IMR-90 (cell line): ENCODE measurements around the gene TGFBI.

Source experiments
- CEBPB ChIP-seq: IDR thresholded peaks from 2 replicates; pipeline ENCODE4 v1.6.1; 2012; ENCODE audit warnings: low read depth, low read length, improper control_type of control experiment
- CHD1 ChIP-seq: IDR thresholded peaks from 2 replicates; pipeline ENCODE4 v1.6.1; 2012; ENCODE audit warnings: low read depth, low read length, improper control_type of control experiment
- CTCF ChIP-seq: conservative IDR thresholded peaks from 2 replicates; pipeline ENCODE4 v1.5.1; 2012; ENCODE audit warnings: mild to moderate bottlenecking, low read depth, low read length, improper control_type of control experiment
- FOS ChIP-seq: fragments of 150-350 bp; IDR thresholded peaks from 2 replicates; pipeline ENCODE4 v1.6.1; 2016; ENCODE audit warnings: low read depth, low read length
- MAFK ChIP-seq: IDR thresholded peaks from 2 replicates; pipeline ENCODE4 v1.6.1; 2012; ENCODE audit warnings: low read depth, low read length, improper control_type of control experiment
- MAZ ChIP-seq: IDR thresholded peaks from 2 replicates; pipeline ENCODE4 v1.6.1; 2012; ENCODE audit warnings: low read depth, mild to moderate bottlenecking, low read length, improper control_type of control experiment, moderate library complexity, borderline replicate concordance
- POLR2A ChIP-seq: IDR thresholded peaks from 2 replicates; pipeline ENCODE4 v1.6.1; 2012; ENCODE audit warnings: mild to moderate bottlenecking, low read depth, low read length
- RAD21 ChIP-seq: IDR thresholded peaks from 2 replicates; pipeline ENCODE4 v1.6.1; 2012; ENCODE audit warnings: low read length, improper control_type of control experiment
- SMC3 ChIP-seq: fragments of 150-350 bp; IDR thresholded peaks from 2 replicates; pipeline ENCODE4 v1.6.1; 2016; ENCODE audit warnings: low read depth, mild to moderate bottlenecking, antibody characterized with exemption, low read length, moderate library complexity
- USF2 ChIP-seq: fragments of 150-350 bp; IDR thresholded peaks from 2 replicates; pipeline ENCODE4 v1.6.1; 2017; ENCODE audit warnings: mild to moderate bottlenecking, antibody characterized with exemption, low read length, low read depth
- TF ChIP-seq, protein P1 (sequence below): fragments of 150-350 bp; IDR thresholded peaks from 2 replicates; pipeline ENCODE4 v1.6.1; 2016; ENCODE audit warnings: low read depth, mild to moderate bottlenecking, low read length, moderate library complexity, borderline replicate concordance

DNA sequence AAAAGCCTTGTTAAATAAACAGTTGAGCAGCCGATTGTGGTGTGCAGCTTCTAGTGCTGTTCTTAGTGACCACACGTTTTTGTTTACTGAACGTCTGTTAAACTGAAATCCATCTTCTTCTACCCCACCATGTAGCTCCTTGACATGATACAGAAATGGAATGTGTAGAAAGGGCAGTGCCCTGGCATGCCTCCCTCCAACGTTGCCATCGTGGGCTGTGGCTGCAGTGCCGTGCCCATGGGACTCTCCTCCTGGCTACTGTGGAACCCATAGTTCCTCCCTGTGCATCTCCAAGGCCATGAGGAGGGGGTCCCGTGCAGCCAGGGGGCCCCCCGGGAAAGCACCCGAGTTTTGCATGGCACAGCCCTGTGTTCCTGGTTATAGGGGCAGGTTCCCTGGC, 23.3 kb upstream of the TGFBI start:
- no peak for TF ChIP-seq CTCF
- no peak for TF ChIP-seq MAZ
- TF ChIP-seq POLR2A, result no peak; the same call in 1 of the 2 replicates
- TF ChIP-seq, protein P1, sequence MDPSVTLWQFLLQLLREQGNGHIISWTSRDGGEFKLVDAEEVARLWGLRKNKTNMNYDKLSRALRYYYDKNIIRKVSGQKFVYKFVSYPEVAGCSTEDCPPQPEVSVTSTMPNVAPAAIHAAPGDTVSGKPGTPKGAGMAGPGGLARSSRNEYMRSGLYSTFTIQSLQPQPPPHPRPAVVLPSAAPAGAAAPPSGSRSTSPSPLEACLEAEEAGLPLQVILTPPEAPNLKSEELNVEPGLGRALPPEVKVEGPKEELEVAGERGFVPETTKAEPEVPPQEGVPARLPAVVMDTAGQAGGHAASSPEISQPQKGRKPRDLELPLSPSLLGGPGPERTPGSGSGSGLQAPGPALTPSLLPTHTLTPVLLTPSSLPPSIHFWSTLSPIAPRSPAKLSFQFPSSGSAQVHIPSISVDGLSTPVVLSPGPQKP, result no peak
- TF ChIP-seq SMC3, result no peak
- no peak for TF ChIP-seq USF2
- TF ChIP-seq CHD1, result no peak
- TF ChIP-seq CEBPB, result no peak
- TF ChIP-seq RAD21, result no peak
- no peak for TF ChIP-seq MAFK
- no peak for TF ChIP-seq FOS
